Endothelial cell (in vitro differentiated cells): ENCODE data around the gene PRDM2. TPM values are rescaled to one million over a fixed set of nuclear protein-coding genes. Genes with fewer than 3 reads are reported as not detected.

Source experiments
- DNase-seq: peaks from one replicate; pipeline ENCODE4 v3.0.0; 2021; ENCODE audit warnings: low spot score
- H3K27ac Mint-ChIP-seq: one replicate; pipeline ENCODE4 v1.8.0; 2021; ENCODE audit warnings: mixed read lengths, inconsistent platforms; ENCODE audit not compliant: unreplicated experiment
- H3K27me3 Mint-ChIP-seq: one replicate; pipeline ENCODE4 v1.8.0; 2021; ENCODE audit warnings: mild to moderate bottlenecking, moderate library complexity, mixed read lengths, inconsistent platforms; ENCODE audit not compliant: unreplicated experiment
- H3K36me3 Mint-ChIP-seq: one replicate; pipeline ENCODE4 v1.8.0; 2021; ENCODE audit warnings: mild to moderate bottlenecking, low read depth, mixed read lengths, inconsistent platforms; ENCODE audit not compliant: unreplicated experiment
- H3K4me1 Mint-ChIP-seq: one replicate; pipeline ENCODE4 v1.8.0; 2021; ENCODE audit warnings: mild to moderate bottlenecking, mixed read lengths, inconsistent platforms; ENCODE audit not compliant: unreplicated experiment
- H3K4me3 Mint-ChIP-seq: one replicate; pipeline ENCODE4 v1.8.0; 2021; ENCODE audit warnings: mild to moderate bottlenecking, mixed read lengths, inconsistent platforms; ENCODE audit not compliant: unreplicated experiment
- H3K9me3 Mint-ChIP-seq: one replicate; pipeline ENCODE4 v1.8.0; 2021; ENCODE audit warnings: mixed read lengths, inconsistent platforms; ENCODE audit not compliant: unreplicated experiment
- total RNA-seq: library from RNA; stranded (reverse); fragmentation: NEBNext Ultra II Directional; extraction: Animal tissue kit (Norgen Biotek cat#: 25700); gene quantifications from one replicate; pipeline ENCODE4 v1.2.1, GENCODE V29; 2021; ENCODE audit not compliant: unreplicated experiment
- TF ChIP-seq, protein P1 (sequence below): fragments of 200-600 bp; sonication (generic); IDR thresholded peaks from one replicate; pipeline ENCODE4 v1.5.0; 2021; ENCODE audit warnings: antibody characterized with exemption; ENCODE audit not compliant: unreplicated experiment

Gene PRDM2
- total RNA-seq, 1 donor from 2014 or later: 49.7 TPM

- Mint-ChIP-seq H3K27ac (no peak overlapping the region), H3K27me3 (peaks cover 4% of the 10 kb centered on the region), H3K9me3 (no peaks in the 10 kb centered on the region), H3K4me1 (no peaks in the 10 kb centered on the region), H3K36me3 (no peaks in the 10 kb centered on the region), H3K4me3 (no peak overlapping the region)
- TF ChIP-seq, protein P1, sequence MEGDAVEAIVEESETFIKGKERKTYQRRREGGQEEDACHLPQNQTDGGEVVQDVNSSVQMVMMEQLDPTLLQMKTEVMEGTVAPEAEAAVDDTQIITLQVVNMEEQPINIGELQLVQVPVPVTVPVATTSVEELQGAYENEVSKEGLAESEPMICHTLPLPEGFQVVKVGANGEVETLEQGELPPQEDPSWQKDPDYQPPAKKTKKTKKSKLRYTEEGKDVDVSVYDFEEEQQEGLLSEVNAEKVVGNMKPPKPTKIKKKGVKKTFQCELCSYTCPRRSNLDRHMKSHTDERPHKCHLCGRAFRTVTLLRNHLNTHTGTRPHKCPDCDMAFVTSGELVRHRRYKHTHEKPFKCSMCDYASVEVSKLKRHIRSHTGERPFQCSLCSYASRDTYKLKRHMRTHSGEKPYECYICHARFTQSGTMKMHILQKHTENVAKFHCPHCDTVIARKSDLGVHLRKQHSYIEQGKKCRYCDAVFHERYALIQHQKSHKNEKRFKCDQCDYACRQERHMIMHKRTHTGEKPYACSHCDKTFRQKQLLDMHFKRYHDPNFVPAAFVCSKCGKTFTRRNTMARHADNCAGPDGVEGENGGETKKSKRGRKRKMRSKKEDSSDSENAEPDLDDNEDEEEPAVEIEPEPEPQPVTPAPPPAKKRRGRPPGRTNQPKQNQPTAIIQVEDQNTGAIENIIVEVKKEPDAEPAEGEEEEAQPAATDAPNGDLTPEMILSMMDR: no peak
- DNase-seq: no peak
These were observed 130.2 kb downstream of the PRDM2 start for GRCh38 chr1:13830170-13830569.

- DNase-seq: no peak
- Mint-ChIP-seq H3K27me3 (peaks cover 7% of the 10 kb centered on the region), H3K4me1 (no peaks in the 10 kb centered on the region), H3K9me3 (no peaks in the 10 kb centered on the region), H3K4me3 (no peak overlapping the region), H3K27ac (no peak overlapping the region), H3K36me3 (no peaks in the 10 kb centered on the region)
- TF ChIP-seq, protein P1: no peak
These were observed 130.8 kb downstream of the PRDM2 start for GRCh38 chr1:13830616-13831280.

GRCh38 chr1:13832100-13832499 is 132.1 kb downstream of the PRDM2 start:
- H3K4me3 Mint-ChIP-seq: no peak overlapping the region

GRCh38 chr1:13832536-13832935 is 132.5 kb downstream of the PRDM2 start:
- no peaks in the 10 kb centered on the region for H3K4me1 Mint-ChIP-seq
- no peaks in the 10 kb centered on the region for H3K36me3 Mint-ChIP-seq
- H3K27me3 Mint-ChIP-seq: peaks cover 7% of the 10 kb centered on the region
- no peak for DNase-seq
- TF ChIP-seq, protein P1: no peak
- H3K4me3 Mint-ChIP-seq: no peak overlapping the region
- no peak overlapping the region for H3K27ac Mint-ChIP-seq
- no peaks in the 10 kb centered on the region for H3K9me3 Mint-ChIP-seq

More at GRCh38 chr1:13832100-13832499, 132.1 kb downstream of the PRDM2 start:
- TF ChIP-seq, protein P1: no peak
- Mint-ChIP-seq H3K4me1 (no peaks in the 10 kb centered on the region), H3K27ac (no peak overlapping the region), H3K27me3 (peaks cover 7% of the 10 kb centered on the region), H3K36me3 (no peaks in the 10 kb centered on the region), H3K9me3 (no peaks in the 10 kb centered on the region)
- no peak for DNase-seq

DNA sequence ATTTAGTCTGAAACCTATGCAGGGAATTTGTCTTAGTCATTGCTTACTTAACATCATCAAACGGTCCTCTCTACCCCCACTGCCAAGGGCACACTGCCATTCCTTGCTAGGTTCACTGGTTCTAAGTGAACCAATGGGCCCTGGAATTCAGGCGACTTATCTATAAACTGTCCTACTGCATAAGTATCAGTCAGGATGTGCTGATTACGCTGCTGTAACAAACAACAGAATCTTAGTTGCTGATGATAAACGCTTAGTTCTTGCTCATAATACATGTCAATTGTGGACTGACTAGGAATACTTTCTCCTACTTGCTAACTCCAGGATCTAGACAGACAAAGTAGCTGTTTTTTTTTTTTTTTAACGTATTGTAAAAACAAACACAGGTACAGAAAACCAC is 136.1 kb downstream of the PRDM2 start:
- H3K27me3 Mint-ChIP-seq: peaks cover 4% of the 10 kb centered on the region
- H3K4me1 Mint-ChIP-seq: no peaks in the 10 kb centered on the region
- H3K36me3 Mint-ChIP-seq: no peaks in the 10 kb centered on the region
- no peak overlapping the region for H3K4me3 Mint-ChIP-seq
- no peak overlapping the region for H3K27ac Mint-ChIP-seq
- TF ChIP-seq, protein P1: no peak
- H3K9me3 Mint-ChIP-seq: no peaks in the 10 kb centered on the region
- DNase-seq: no peak
